ENCODE results near the gene NOS3. TPM values are rescaled to one million over a fixed set of nuclear protein-coding genes. Genes with fewer than 3 reads are reported as not detected.

NOS3 gene
- total RNA-seq, 4 donors from 2014 or later = 1.4 to 10.8 (median 4.2) TPM

- TF ChIP-seq CTCF (IDR thresholded peaks at IDR 0.05 in 4 of 5, conservative IDR thresholded peaks at IDR 0.05 in 1 of 5) (peak in 1 of 5 experiments; percentile 16), POLR2A (IDR thresholded peaks at IDR 0.05) (no peak)
- no peaks in the 10 kb centered on the region for H3K36me3 ChIP-seq
- peaks cover 49 to 71% (median 56%) of the 10 kb centered on the region in 3 donors for H3K27me3 ChIP-seq
- peak overlapping the region; percentile 24 to 40 (median 29) for H3K4me3 ChIP-seq
- H3K27ac ChIP-seq = no peak overlapping the region
- ATAC-seq = no peak
- in situ Hi-C loops (cut with MboI; ENCODE audit: low sequenced_read_pairs in 4 of 4) = loop anchor here in 3 of 4 donors (25.0 kb wide), 1 partner anchor 187 kb away; no protein-coding TSS in a partner anchor
- no peaks in the 10 kb centered on the region for H3K9me3 ChIP-seq
- intact Hi-C loops (cut with DNase I; ENCODE audit: low total_unique reads) = no loop called here
- DNase-seq = no peak
- peaks cover 6 to 26% of the 10 kb centered on the region in 2 donors for H3K4me1 ChIP-seq
Measured at GRCh38 chr7:150974468-150975391, 16.1 kb upstream of the NOS3 start.

GRCh38 chr7:150975536-150976319 lies 15.1 kb upstream of the NOS3 start:
- ATAC-seq (no peak), DNase-seq (no peak)
- Histone ChIP-seq H3K9me3 (no peaks in the 10 kb centered on the region), H3K27me3 (peaks cover 53 to 75% (median 66%) of the 10 kb centered on the region in 3 donors), H3K4me1 (peaks cover 6 to 26% of the 10 kb centered on the region in 2 donors), H3K27ac (no peak overlapping the region), H3K4me3 (no peak overlapping the region), H3K36me3 (no peaks in the 10 kb centered on the region)
- in situ Hi-C loops (cut with MboI; ENCODE audit: low sequenced_read_pairs in 4 of 4) (loop anchor here in 3 of 4 donors (25.0 kb wide), 1 partner anchor 188 kb away; no protein-coding TSS in a partner anchor), intact Hi-C loops (cut with DNase I; ENCODE audit: low total_unique reads) (no loop called here)
- no peak for TF ChIP-seq POLR2A (IDR thresholded peaks at IDR 0.05)
- no peak for TF ChIP-seq CTCF (IDR thresholded peaks at IDR 0.05 in 4 of 5, conservative IDR thresholded peaks at IDR 0.05 in 1 of 5)

- intact Hi-C loops (cut with DNase I; ENCODE audit: low total_unique reads) (no loop called here), in situ Hi-C loops (cut with MboI; ENCODE audit: low sequenced_read_pairs in 4 of 4) (loop anchor here in 3 of 4 donors (25.0 kb wide), 1 partner anchor 189 kb away; no protein-coding TSS in a partner anchor)
- Histone ChIP-seq H3K27me3 (peaks cover 55 to 74% (median 68%) of the 10 kb centered on the region in 3 donors), H3K27ac (no peak overlapping the region), H3K4me3 (no peak overlapping the region), H3K36me3 (no peaks in the 10 kb centered on the region), H3K9me3 (no peaks in the 10 kb centered on the region), H3K4me1 (peaks cover 6 to 22% of the 10 kb centered on the region in 2 donors)
- ATAC-seq = no peak
- DNase-seq = no peak
- TF ChIP-seq CTCF (IDR thresholded peaks at IDR 0.05 in 4 of 5, conservative IDR thresholded peaks at IDR 0.05 in 1 of 5) = no peak
- TF ChIP-seq POLR2A (IDR thresholded peaks at IDR 0.05) = no peak
Measured at GRCh38 chr7:150976529-150977381, 14.1 kb upstream of the NOS3 start.
